Measurements from ENCODE around the gene SLC16A7. TPM values are rescaled to one million over a fixed set of nuclear protein-coding genes. Genes with fewer than 3 reads are reported as not detected.

The SLC16A7 gene
- total RNA-seq, 1 donor, result 16.2 TPM

GRCh38 chr12:59823567-59823966 lies 227.7 kb downstream of the SLC16A7 start:
- no peak for DNase-seq (ENCODE audit: low read depth in 2 of 3, low spot score in 2 of 3)

- no peak for DNase-seq (ENCODE audit: low read depth in 2 of 3, low spot score in 2 of 3)
Observed at GRCh38 chr12:59827767-59828166, 231.9 kb downstream of the SLC16A7 start.

- DNase-seq (ENCODE audit: low read depth in 2 of 3, low spot score in 2 of 3), result no peak
Observed at GRCh38 chr12:59828521-59828920, 232.7 kb downstream of the SLC16A7 start.

- no peak for DNase-seq (ENCODE audit: low read depth in 2 of 3, low spot score in 2 of 3)
Observed at GRCh38 chr12:59833408-59833807, 237.6 kb downstream of the SLC16A7 start.

- peak in 2 of 3 donors; percentile 16 to 43 for DNase-seq (ENCODE audit: low read depth in 2 of 3, low spot score in 2 of 3)
Observed at GRCh38 chr12:59834659-59835474, 239.0 kb downstream of the SLC16A7 start.

Small RNAs within 50 kb of the gene (small RNA-seq; reads per million reads assigned to genes)
- gene AC079905.2, result not detected
- gene RNU4-20P, result not detected

Data from hematopoietic multipotent progenitor cell (in vitro differentiated cells).